ENCODE results near the gene GNG13. TPM values are rescaled to one million over a fixed set of nuclear protein-coding genes. Genes with fewer than 3 reads are reported as not detected.

GNG13 gene
- total and polyA plus RNA-seq, 2 experiments from 2014 or later: 0.29 TPM; not detected in 1

DNA sequence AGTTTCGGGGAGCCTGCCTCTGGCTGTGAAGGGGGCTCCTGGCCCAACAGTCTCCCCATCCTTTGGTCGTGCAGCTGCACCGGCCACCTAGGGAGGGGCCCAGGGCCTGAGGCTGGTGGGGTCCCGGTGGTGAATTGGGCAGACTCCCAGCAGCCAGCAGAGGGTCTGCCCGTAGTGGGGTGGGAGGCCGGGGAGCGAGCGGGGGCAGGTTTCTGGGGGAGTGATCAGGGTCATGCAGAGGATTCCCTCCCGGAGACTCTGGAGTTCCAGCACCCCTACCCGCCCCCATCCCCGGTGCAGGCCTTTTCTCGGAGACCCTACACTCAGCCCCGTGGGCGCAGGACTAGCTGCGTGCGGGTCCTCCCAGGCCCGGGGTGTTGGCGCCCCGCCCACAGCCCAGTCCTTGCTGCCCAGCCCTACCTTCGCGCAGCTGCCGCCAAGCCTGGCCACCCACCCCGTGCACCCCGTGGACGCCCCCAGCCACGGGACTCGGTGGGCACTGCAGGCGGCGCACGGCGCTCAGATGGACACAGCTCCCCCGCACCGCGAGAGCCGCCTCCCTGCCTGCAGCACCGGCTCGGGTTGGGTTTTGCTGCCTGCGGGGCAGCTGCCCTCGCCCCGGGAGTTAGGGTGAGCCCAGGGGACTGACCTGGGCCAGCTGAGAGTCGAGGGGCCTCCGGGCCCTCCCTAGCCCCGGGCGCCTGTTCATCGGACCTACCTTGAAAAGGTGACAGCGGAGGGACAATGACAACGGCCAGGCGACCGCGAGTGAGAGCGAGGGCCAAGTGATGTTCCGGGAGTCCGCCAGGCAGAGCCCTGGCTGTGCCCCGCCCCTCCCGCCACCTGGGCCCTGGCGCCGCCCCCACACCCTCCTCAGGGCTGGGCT, at the start of gene GNG13 (continued):
- no peak for TF ChIP-seq JUNB (IDR thresholded peaks at IDR 0.05; ENCODE audit: unreplicated experiment)

DNA sequence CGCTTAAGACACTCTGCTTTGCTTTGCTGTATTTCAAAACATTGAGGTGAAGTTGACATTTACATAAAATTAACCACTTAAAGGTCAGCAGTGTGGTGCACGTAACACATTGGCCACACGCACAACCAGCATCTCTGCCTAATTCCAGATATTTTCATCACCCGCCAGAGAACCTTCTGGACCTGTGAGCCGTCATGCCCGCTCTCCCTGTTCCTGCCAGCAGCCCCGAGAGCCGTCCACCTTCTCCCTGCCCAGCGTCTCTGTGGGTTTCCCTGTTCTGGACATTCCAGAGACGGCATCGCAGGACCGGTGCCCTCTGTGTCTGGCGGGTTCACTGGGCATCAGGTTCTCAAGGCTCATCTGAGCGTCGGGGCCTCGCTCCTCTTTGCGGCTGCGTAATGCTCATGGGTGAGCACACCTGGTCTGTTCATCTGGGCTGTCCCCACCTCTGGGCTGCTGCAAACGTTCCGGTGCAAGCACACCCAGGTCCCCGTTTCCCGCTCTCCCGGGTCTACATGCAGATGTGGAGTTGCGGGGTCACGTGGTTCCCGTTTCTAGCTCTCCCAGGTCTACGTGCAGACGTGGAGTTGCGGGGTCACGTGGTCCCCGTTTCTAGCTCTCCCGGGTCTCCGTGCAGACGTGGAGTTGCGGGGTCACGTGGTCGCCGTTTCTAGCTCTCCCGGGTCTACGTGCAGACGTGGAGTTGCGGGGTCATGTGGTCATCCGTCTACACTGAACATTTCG, 48.1 kb upstream of the GNG13 start:
- peaks cover 12% of the 10 kb centered on the region for H3K27me3 Mint-ChIP-seq (ENCODE audit: insufficient read depth, low read depth, poor library complexity)
- ATAC-seq: no peak
- TF ChIP-seq ETS1 (IDR thresholded peaks at IDR 0.05) (no peak), CREB1 (CRISPR knock-in tag; IDR thresholded peaks at IDR 0.05; ENCODE audit: low read depth) (no peak), NANOG (IDR thresholded peaks at IDR 0.05; ENCODE audit: borderline replicate concordance) (no peak), EZH2 (IDR thresholded peaks at IDR 0.05; ENCODE audit: low read depth, unreplicated experiment) (no peak), JUNB (IDR thresholded peaks at IDR 0.05; ENCODE audit: unreplicated experiment) (no peak), EZH2phosphoT487 (IDR thresholded peaks at IDR 0.05; ENCODE audit: unreplicated experiment) (no peak), ZNF462 (CRISPR knock-in tag; IDR thresholded peaks at IDR 0.05) (no peak), ZNF331 (CRISPR knock-in tag; IDR thresholded peaks at IDR 0.05; ENCODE audit: low read depth) (no peak), STAT1 (IDR thresholded peaks at IDR 0.05; ENCODE audit: unreplicated experiment) (no peak), POLR2AphosphoS5 (IDR thresholded peaks at IDR 0.05; ENCODE audit: low read depth) (no peak), ZNF114 (CRISPR knock-in tag; IDR thresholded peaks at IDR 0.05) (no peak), CTCF (conservative IDR thresholded peaks at IDR 0.05; ENCODE audit: low read depth in 2 of 2) (no peak)

More for the DNA sequence above, 48.1 kb upstream of the GNG13 start:
- H2AFZ ChIP-seq: no peak overlapping the region
- H3K4me1 ChIP-seq (ENCODE audit: insufficient read depth): no peaks in the 10 kb centered on the region
- H3K79me2 ChIP-seq (replicated peaks; ENCODE audit: insufficient read depth): no peaks in the 10 kb centered on the region
- H3K36me3 Mint-ChIP-seq (ENCODE audit: low read depth): peaks cover 21% of the 10 kb centered on the region
- H3K27ac Mint-ChIP-seq: no peak overlapping the region
- H4K20me1 ChIP-seq (replicated peaks; ENCODE audit: insufficient read depth): no peaks in the 10 kb centered on the region
- H3K4me3 Mint-ChIP-seq: no peak overlapping the region
- no peaks in the 10 kb centered on the region for H3K36me3 ChIP-seq (ENCODE audit: insufficient read depth)
- DNase-seq (ENCODE audit: low spot score): no peak
- H3F3A ChIP-seq (replicated peaks; ENCODE audit: low read depth): peaks cover 4% of the 10 kb centered on the region; the same call in 1 of the 2 replicates
- H3K27ac ChIP-seq (ENCODE audit: low read depth): no peak overlapping the region
- peaks cover 55% of the 10 kb centered on the region for H3K9me3 Mint-ChIP-seq
- no peak overlapping the region for H3K4me2 ChIP-seq
- no peaks in the 10 kb centered on the region for H3K27me3 ChIP-seq (ENCODE audit: insufficient read depth)
- H3K4me1 Mint-ChIP-seq: no peaks in the 10 kb centered on the region
- H3K4me3 ChIP-seq: no peak overlapping the region
- no peaks in the 10 kb centered on the region for H3K9me2 ChIP-seq (ENCODE audit: insufficient read depth)
